Activated gamma-delta T cell treated with Interleukin-2 at 50 U/mL for 16 hours (primary cell): ENCODE data around the gene OR7A17.

Source experiments
- DNase-seq: peaks from one replicate; pipeline ENCODE4 v3.0.0-alpha.2; 2020

The OR7A17 gene

DNA sequence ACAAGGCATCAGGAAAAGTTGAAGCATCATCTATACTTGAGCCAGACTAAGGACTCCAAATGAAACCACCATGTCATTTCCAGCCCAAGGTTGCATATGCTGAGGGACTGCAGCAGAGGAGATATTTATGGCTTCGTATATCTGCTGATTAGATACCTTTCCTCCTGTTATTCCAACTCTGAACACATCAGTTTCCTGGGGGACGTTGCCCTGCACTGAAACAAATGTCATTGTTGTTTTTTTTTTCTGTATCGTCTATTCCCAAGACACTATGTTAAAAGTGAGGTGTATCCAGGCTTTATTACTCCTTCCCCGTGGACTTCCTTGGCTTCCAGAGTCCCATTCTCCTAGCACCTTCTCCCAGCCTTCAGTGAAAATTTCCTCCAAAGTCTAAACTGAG lies at the start of gene OR7A17:
Gene OR7A17, minus strand, starts transcription at position 101 of the 400 bp plus-strand sequence. CDS start 4,777 bp downstream, outside the sequence.
- DNase-seq = no peak

DNA sequence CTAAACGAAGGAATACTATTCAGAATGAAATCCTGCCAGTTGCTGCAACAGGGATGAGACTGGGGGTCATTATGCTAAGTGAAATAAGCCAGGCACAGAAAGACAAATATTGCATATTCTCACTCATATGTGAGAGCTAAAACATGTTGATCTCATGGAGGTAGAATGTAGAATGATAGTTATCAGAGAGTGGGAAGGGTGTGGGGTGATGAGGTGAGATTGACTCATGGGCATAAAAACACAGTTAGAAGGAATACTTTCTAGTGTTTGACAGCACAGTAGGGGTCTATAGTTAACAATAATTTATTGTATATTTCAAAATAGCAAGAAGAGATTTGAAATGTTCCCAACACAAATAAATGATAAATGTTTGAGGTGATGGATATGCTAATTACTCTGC lies 47.6 kb upstream of the OR7A17 start:
- DNase-seq = no peak

DNA sequence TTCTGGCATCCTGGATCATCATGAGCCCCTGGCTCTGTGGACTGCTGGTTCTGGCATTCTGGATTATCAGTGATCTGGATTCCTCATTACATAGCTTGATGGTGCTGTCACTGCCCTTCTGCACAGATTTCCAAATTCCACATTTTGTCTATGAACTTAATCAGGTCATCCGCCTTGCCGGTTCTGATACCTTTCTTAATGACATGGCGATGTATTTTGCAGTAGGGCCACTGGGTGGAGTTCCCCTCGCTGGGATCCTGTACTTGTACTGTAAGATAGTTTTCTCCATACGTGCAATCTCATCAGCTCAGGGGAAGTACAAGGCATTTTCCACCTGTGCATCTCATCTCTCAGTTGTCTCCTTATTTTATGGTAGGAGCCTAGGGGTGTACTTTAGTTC lies 30.9 kb upstream of the OR7A17 start:
- no peak for DNase-seq

DNA sequence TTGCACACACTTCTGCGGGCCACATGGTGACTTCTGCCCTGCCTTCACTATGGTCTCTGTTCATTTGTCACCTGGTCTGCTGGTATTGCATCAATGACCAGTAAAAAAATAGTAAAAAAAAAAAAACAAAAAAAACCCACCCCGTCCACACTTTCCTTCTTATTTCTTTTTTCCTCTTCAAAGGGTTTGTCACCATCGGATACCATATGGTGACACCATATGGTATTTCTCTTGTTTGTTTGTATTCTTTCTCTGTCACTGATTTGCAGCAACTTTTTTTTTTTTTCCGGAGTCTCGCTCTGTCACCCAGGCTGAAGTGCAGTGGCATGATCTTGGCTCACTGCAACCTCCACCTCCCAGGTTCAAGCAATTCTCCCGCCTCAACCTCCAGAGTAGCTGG lies 29.2 kb upstream of the OR7A17 start:
- no peak for DNase-seq

DNA sequence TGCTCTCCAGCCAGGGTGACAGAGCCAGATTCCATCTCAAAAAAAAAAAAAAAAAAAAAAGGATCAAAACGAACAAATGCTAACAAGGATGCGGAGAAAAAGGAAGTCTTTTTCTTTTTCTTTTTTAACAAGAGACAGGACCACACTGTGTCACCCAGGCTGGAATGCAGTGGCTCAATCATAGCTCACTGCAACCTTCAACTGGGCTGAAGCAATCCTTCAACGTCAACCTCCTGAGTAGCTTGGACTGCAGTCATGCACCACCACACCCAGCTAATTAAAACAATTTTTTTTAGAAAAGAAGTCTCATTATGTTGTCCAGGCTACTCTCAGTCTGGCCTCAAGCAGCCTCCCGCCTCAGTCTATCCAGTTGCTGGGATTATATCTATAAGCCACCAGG lies 20.8 kb upstream of the OR7A17 start:
- no peak for DNase-seq

DNA sequence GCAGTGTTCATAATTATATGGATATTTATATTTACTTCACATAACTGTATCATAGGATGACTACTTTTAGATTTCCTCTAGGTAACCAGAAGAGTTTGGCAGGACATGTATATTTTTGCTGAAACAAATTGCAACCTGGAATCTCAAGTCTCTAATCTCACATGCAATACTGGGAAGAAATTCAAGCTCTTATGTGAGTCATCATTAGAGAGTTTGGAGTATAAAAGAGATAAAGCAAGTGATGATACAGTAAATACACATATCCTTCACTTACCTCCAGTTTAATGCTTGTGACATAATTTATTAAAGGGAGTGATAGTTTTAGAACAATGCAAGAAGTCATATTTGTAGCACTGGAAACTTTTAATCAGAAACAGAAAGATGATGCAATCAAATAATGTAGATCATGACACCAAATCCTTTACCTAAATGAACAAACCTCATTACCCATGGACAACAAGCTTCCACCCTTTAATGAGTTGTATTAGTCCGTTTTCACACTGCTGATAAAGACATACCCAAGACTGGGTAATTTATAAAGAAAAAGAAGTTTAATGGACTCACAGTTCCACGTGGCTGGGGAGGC lies 15.8 kb upstream of the OR7A17 start:
- DNase-seq = no peak

DNA sequence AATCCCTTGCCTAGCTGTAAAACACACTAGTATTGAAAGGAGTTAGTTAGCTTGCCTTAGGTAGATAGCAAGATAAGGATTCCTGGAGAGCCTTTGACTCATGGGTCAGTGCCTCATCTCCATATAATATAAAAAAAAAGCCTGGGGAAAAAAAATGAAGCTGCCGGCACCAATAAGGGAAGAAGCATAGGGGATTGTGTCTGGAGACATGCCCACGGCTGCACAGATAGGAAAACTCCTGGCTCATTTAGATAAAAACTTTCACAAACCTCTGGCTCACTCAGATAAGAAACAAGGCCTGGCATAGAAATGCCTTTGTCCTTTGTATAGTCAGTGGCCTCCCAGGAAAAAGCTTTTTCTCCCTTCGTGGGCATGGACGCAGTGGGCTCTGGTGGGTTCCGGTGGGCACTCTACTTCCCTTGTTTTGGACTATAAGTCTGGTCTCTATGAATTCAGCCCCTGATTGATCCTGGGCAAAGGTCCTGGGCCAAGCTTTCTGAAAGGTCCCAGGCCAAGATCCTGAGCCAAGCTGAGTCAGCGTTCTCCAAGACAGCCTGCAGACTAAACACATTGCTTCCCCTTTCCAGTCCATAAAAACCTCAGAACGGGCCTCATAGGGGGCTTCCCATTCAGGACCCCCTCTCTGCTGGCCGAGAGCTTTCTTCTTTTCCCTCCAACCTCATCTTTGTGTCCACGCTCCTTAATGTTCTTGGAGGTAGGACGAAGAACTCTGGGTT lies 4.9 kb upstream of the OR7A17 start:
- no peak for DNase-seq

DNA sequence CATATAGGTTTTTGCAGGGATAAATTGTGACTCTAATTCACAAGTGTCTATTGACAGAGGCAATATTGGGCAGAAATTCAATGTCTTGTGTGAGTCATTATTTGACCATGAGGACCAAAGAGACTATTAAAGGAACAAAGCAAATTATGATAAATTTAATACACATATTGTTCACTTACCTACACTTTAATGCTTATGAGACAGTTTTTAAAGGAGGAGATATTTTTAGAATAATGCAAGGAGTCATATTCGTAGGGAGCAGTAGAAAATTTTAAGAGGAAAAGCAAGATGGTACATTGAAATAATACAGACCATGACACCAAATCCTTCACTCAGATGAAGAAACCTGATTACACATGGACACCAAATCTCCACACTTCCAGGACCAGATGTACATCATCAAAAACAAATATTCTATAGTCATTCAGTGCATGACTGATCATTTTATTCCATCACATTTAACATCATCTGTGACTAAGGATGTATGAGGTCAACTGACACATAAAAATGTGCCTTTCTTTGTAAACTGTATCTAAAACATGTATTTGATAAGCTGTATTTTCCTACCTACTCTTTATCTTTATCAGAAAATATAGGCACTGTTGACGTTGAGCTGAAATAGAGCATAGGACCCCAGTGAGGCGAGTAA lies 4.2 kb upstream of the OR7A17 start:
- DNase-seq = no peak

DNA sequence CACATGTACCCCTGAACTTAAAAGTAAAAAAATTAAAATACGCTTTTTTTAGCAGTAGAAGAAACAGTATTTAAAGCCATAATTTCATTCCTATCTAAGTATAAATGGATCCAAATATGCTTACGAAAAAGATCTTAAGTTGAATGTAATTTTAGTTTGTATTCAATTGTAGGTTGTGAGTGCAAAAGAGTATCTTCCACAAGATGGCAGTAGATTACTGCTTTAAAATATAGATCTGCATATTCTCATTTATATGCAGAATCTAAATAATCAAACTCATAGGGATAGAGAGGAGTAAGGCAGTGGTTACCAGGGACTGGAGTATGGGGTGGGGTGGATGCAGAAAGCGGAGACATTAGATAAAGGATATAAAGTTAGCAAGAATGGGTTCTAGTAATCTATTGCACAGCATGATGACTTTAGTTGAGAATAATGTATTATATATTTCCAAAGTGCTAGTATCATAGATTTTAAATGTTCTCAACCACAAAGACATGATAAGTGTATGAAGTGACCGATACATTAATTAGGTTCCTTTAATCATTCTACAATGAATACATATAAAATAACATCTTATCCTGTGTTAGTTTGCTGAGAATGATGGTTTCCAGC lies 14.2 kb downstream of the OR7A17 start:
- DNase-seq = no peak

DNA sequence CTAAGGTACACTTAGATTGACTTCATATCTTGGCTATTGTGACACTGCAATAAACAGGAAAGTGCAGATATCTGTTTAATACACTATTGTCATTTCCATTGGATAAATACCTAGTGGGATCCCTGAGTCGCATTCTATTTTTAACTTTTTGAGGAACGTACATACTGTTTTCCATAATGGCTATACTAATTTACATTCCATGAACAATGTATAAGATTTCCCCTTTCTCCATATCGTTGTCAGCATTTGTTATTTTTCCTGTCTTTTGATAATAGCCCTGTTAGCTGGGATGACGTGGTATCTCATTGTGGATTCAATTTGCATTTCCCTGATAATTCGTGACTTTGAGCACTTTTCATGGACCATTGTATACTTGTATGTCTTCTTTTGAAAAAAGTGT lies 17.4 kb downstream of the OR7A17 start:
- DNase-seq = no peak

DNA sequence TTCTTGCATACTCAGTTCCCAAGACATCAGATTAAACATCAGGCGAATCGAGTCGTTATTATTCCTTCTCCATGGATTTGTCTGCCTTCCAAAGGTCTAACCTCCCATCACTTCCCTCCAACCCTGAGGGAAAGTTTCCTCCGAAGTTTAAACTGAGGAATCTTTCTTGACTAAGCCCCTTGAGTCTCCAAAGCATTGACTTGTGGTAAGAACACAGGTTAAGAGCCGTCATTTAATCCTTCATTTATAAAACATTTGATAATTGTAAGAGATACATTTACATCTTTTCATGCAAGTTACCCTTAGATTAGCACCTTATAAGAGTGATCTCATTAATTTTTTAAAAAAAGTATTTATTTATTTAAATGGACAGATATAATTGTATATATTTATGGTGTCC lies 37.1 kb downstream of the OR7A17 start, which contains the start of gene OR7A10:
Gene OR7A10, minus strand, starts transcription at position 101 of the 400 bp plus-strand sequence. CDS start 7,045 bp downstream, outside the sequence.
- no peak for DNase-seq

DNA sequence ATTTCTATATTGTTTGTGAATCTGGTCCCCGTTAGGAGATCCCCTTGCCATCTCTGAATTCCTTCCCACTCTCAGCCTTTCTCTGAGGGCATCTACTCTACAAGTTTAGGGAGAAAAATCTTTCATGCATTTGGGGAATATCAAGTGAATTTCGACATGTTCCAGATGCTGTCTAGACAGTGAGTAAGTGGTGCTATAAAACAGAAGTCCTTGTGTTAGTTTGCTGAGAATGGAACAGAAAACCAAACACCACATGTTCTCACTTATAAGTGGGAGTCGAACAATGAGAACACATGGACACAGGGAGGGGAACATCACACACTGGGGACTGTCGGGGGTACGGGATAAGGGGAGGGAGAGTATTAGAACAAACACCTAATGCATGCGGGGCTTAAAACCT lies 42.4 kb downstream of the OR7A17 start:
- DNase-seq = no peak

DNA sequence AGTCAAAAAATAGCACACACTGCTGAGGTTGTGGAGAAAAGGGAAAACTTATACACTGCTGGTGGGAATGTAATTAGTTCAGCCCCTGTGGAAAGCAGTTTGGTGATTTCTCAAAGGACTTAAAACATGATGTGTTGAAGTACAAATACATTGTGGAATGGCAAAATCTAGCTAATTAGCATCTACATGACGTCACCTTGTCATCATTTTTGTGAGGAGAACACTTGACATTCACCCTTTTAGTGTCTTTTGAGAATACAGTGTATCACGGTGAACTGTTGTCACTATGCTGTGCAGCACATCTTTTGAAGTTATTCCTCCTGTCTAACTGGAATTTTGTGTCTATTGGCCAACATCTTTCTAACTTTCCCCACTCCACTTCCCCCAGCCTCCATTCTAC lies 42.8 kb downstream of the OR7A17 start:
- DNase-seq = no peak

DNA sequence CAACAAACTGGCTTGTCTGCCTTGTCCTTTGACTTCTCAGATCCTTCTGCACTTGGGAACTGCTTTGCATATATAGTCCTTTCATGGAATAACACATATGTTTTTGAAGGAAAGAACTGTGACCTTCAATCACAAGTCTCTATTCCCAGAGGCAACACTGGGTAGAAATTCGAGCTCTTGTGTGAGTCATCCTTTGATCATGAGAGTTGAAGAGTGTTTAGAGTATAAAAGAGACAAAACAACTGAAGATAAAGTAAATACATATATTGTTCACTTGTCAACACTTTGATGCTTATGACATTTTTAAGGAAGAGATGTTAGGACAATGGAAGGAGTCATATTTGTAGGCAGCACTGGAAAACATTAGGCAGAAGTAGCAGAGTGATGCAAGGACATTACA lies 45.7 kb downstream of the OR7A17 start:
- no peak for DNase-seq

DNA sequence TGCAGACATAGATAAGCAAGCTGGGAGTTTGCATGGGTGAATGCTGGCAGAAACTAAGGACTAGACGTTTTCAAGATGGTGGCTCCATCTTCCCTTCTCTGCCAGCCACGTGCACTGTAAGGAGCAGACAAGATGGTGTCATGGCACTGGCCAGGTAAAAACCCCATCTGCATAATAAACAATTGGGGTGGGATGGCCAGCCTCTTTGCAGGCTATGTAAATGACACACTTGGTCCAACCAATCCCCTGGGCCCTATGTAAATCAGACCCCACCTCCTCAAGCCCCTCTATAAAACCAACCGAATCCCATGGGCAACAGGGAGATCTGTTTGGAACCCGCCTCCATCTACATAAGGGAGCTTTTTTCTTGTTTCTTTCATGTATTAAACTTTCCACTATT lies 48.5 kb downstream of the OR7A17 start:
- DNase-seq = no peak

DNA sequence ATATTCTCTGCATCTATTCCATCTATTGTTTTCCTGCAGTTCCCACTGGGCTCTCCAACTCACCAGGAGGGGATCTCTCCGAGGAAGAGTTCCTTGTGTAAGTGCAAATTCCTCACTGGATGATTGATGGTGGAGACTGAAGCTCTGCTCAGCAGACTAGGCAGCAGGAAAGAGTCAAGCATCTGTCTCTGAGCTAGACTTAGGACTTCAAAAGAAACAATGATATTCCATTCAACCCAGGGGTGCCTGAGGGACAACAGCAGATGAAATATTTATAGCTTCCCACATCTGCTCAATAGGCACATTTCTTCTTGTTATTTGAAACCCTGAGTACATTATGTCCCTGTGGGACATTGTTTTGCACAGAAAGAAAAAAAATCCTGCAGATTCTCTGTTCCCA lies 50.9 kb downstream of the OR7A17 start, which contains the start of the genes OR7A5 and OR7C1:
Gene OR7A5, minus strand, starts transcription at position 175 of the 400 bp plus-strand sequence. CDS start 6,944 bp downstream, outside the sequence.
Gene OR7C1, minus strand, starts transcription at position 175 of the 400 bp plus-strand sequence. CDS start 35,049 bp downstream, outside the sequence.
- DNase-seq = no peak

DNA sequence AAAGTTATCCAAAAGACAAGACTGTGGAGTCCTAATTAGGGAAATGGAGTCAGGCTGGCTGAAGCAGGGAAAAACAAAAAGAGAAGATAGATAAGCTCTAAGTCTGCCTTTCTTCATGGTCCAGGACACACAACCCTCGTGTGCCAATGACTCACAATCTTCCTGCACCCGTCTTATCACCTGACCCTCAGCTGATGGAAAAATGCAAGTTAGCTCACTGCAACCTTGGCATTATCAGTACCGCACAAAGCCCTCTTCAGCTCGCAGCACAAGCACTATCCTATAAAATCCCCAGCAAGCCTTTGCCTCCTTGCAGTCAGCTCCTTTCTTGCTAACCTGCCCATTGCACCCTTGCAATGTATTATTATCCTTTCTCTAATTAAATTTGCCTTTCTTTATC lies 55.2 kb downstream of the OR7A17 start:
- DNase-seq = no peak
